Measurements from ENCODE around the gene BMPER.

The BMPER gene

GRCh38 chr7:33905389-33906032 is at the start of gene BMPER:
Gene BMPER (plus strand): TSS chr7:33905539. CDS start chr7:33905614, 75 bp downstream.
- in situ Hi-C loops (cut with MboI; ENCODE audit: low sequenced_read_pairs): no loop called here

DNA sequence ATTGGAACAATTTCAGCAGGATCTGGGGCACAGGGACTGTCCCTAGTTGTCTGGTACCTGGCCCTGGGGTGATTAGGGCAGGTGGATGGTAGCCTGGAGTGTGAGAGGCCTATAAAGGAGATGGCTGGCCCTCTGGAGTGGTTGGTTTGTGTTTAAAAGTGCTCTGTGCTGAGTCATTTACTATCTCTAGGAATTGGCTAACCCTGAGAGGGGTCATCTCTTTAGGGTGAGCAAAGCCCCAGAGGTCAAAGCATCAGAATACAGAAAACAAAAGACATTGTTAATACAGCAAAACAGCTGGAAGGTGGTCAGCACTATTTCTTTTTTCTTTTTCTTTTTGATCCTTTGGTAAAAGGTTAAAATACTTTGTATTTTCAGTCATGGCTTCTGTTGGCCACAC is 43.4 kb upstream of the BMPER start:
- in situ Hi-C loops (cut with MboI; ENCODE audit: low sequenced_read_pairs): no loop called here

GRCh38 chr7:33862946-33863814 is 42.2 kb upstream of the BMPER start:
- in situ Hi-C loops (cut with MboI; ENCODE audit: low sequenced_read_pairs): no loop called here

DNA sequence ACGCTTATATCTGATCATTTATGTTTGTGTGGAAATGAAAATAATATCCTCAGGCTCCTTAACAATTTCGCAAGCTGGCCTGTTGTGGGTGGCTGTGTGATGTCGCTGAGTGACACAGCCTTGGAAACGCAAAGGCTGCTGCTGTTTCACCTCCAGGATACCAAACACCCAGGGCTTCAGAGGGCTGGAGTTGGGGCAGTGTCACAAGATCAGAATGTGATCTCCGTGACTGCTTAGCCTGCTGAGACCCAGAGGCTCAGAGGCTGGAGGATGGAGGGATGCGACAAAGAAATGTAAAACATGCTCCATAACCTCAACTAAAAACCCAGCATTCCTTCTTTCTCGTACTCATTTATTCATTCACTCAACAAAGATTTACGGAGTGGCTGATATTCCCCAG is 37.2 kb upstream of the BMPER start:
- in situ Hi-C loops (cut with MboI; ENCODE audit: low sequenced_read_pairs): no loop called here

GRCh38 chr7:33869176-33869575 is 36.2 kb upstream of the BMPER start:
- in situ Hi-C loops (cut with MboI; ENCODE audit: low sequenced_read_pairs): no loop called here

GRCh38 chr7:33870120-33870519 is 35.2 kb upstream of the BMPER start:
- in situ Hi-C loops (cut with MboI; ENCODE audit: low sequenced_read_pairs): no loop called here

DNA sequence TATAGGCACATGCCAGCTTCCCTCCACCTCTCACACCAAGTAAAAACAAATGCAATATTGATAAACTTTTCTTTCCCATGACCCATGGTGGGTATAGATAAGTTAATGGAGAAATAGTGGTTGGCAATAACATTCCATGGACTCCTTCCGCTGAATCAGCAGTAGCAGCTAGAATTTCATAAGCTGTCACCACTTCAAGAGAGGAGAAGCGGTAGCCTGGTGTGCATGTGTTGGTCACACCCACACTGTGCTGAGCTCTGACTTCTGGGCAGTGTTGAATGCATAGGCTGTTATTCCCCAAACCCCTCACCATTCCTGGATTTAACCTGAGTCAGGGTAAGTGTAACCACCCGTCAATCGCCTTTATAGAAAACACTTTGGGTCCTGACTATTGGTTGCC is 32.5 kb upstream of the BMPER start:
- in situ Hi-C loops (cut with MboI; ENCODE audit: low sequenced_read_pairs): no loop called here

DNA sequence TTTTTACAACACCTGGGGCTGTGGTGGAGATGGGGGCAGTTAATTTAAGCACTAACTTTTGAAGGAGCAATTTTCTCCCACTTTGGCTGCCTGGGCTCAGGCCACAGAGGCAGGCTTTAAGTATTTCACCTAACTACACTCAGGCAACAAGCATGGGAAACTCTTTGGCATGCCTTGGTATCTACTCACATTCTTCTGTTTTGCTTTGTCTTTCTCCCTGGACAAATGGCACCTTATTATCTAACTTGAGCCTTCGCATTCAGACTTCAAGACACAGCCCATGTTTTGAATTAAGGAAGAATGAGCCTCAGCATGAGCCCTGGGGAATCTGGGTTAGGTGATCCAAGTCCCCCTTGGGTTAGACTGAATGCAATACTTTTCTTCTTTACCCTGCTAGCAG is 31.8 kb upstream of the BMPER start:
- in situ Hi-C loops (cut with MboI; ENCODE audit: low sequenced_read_pairs): no loop called here

DNA sequence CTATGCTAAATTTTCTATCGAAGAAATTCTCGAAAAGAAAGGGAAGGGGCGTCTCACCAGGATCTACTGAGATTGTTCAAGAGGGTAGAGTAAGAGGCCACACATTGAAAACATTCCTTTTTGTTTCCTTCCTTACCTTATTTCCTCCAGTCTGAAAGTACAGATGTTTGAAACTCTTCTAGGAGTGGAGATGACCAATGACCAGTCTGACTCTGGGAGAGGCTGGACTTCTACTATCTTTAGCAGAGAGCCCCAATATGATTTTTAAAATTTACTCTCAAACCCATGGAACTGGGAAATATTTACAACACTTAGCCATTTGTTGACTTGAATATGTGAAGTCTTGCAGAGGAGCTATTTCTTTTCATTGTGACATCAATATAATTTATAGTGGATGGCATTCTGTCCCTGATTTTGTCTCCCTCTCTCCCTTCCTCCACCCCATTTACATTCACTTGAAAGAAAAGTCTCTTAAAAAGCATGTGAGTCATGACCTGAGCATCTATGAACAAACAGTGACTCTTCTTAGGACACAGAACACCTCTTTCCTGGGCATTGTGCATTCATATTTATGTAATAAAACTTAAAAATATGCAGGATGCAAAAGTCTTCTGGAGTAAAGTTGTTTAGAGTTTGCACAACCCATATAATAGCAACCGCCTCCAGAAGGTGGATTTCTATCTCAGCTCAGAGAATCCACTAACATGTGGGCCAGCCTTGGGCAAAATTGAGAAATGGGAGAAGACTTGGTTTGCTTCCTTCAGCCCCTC is 31.2 kb upstream of the BMPER start:
- in situ Hi-C loops (cut with MboI; ENCODE audit: low sequenced_read_pairs): no loop called here

DNA sequence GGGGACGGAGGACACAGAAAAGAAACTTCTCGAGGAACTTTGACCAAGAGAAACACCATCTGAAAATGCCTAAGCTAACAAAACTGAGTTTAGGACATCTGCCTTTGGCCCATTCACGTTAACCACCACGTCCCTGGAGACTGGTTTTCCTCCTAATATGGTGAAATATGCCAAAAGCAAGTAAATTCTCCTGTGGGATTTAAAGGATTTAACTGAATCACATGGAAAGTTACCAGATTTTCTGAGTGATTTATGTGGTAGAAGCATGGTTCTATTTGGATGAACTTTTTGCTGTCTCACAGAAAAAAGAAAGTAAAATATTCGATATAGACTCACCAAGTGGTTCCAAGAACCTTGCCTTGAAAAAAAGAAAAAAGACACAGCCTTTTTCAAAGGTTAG is 30.4 kb upstream of the BMPER start:
- in situ Hi-C loops (cut with MboI; ENCODE audit: low sequenced_read_pairs): no loop called here

DNA sequence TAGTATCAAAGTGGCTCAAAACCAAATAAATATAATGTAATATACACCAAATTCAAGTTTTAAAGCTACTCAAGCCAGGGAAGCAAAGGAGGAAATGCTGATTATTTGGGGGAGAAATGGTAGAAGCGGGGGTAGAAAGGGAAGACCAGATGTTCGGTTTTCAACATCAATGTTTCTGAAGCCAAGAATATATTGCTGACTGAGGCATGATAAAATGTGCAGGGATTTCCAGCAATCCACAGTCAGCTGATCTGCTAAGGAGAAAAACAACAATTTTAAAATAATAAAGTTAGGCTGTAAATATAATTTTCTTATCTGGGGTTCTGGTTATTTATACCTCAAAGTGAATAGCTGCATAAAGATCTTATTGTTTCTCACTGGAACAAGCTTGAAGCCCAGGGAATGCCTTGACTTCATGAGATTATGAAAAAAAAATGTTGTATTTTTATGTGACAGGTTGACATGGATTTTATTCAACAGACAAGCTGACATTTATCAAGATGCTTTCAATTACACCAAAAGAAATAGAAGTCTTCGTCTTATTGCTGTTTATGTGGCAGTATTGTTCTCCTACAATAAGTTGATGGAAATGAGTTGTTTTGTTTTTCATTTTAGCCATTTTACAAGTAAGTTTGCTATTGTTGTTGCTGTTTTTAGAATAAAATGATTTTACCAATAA is 28.6 kb upstream of the BMPER start:
- in situ Hi-C loops (cut with MboI; ENCODE audit: low sequenced_read_pairs): no loop called here

DNA sequence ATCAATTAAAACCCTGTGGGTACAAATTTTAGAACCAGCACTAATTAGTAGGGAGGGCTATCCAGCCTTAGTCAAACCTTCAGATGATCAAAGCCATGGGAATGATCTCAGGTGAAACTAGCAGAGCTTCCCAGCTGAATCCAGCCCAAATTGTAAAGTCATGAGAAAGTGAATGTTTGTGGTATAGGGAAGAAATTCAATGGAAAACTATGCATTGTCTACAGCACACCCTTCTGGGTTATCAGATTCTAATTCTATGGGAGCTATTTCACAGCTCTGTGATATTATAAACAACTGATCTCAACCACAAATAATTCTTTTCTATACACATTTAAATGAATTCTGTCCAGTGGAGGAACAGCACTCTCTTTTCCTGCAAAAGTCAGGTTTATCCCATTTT is 24.6 kb upstream of the BMPER start:
- in situ Hi-C loops (cut with MboI; ENCODE audit: low sequenced_read_pairs): no loop called here

- in situ Hi-C loops (cut with MboI; ENCODE audit: low sequenced_read_pairs): no loop called here
Measured at GRCh38 chr7:33881316-33881715, 24.0 kb upstream of the BMPER start.

DNA sequence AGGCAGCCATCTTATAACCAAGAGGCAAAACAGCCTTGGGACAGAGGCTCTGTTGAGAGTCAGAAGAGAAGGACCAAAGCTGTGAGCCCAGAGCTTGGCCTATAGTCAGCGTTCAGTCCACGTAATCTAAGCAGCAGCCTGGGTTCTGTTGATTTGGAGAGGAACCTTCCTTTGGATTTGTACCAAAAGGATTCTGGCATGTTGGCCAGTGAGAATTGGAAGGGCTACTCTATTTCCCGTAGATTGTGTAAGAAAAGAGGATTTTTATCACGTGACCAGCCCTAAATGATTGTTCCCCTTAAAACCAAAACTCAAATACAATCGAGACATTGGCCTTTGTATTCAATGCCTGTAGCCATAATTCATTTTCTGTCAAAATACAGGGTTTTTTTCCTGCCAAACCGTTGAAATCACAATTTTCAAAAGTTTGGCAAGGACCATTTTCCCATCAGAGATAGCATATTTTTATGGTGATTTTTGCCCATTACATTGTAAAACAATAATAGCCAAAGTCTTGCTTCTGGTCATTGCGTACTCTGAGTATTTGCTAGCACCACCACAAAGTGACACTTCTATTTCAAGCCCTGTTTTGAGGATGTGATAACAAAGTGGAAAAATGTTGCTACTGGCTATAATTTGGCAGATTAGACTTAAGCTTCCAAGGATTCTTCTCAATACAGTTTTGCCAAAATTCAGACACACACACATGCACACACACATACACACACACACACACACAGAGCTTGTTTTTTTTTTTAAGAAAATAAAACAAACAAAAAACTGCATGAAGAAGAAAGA is 23.1 kb upstream of the BMPER start:
- in situ Hi-C loops (cut with MboI; ENCODE audit: low sequenced_read_pairs): no loop called here

- in situ Hi-C loops (cut with MboI; ENCODE audit: low sequenced_read_pairs): no loop called here
Measured at GRCh38 chr7:33882950-33883670, 22.2 kb upstream of the BMPER start.

GRCh38 chr7:33883671-33883965 is 21.7 kb upstream of the BMPER start:
- in situ Hi-C loops (cut with MboI; ENCODE audit: low sequenced_read_pairs): no loop called here

DNA sequence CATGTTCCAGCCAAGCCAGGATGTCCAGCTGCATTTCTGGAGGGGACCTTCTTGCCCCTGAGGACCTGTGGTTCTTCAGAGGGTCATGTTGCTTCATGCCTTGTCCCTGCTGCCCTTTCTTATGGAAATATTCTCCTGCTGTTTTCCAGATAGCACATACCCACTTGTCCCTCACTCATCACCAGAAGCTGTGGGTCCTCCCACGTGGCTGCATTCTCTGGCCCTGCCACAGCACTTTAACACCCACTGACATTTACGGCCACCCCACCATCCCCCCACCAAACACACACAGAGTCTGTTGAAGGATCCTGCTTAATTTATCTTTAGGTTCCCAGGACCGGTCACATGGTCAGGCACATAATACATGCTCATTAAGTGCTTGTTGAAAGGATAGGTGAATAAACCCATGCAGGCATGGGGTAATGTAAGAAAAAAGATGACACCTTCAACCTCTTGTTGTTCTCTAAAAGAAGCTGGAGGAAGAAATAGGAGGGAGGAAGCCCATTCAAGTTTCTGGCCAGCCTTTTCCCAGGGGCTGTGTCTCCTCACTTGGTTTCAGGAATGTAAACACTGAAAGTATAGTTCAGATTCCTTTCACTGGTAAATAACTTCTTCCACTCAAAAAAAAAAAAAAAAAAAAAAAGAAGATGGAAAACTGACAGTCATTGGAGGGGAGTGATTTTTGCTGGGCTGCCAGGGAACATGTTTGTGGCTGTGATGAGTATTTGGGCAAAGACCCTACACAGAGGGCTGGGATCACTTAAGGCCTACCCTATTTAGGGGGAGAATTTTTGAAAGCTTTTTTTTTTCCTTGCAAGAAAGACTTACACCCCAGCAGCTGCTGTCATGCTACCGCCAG is 19.8 kb upstream of the BMPER start:
- in situ Hi-C loops (cut with MboI; ENCODE audit: low sequenced_read_pairs): no loop called here

DNA sequence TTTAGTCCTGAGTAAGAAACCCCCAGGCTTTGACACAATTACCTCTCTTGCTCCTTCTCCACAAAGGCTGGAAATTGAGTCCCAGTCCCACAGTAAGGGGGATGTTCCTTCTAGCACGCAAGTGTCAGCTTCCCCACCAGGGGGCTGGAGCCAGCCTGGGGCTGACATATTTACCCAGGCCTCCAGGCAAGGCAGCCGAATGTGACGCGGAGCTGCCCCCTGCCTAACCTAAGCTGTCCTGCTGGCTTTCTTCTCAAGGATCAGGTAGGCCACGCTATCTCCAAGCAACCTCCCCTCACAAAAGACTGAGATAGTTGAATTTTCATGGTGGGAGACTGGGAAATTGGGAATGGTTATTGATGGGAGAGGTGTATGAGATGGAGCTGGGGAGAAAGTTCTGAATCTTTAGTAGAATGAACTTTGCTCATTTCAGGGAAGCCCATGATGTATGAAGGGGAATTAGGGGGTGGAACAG is 19.2 kb upstream of the BMPER start:
- in situ Hi-C loops (cut with MboI; ENCODE audit: low sequenced_read_pairs): no loop called here

Data from hTERT RPE-1 (cell line).